AG09309 (cell line): Measurements from ENCODE around the gene ADNP2.
"Not testable (repeated sequence)": the region's sequence is repeated elsewhere in the genome, so short reads cannot be mapped to it uniquely, and the experiment has no call there.

Source experiments
- DNase-seq: peaks from one replicate; pipeline ENCODE4 v3.0.0-alpha.2; 2010; ENCODE audit warnings: low read depth
- H3K4me3 ChIP-seq: 2 replicates; pipeline ENCODE4 v1.5.1; 2011; ENCODE audit warnings: mild to moderate bottlenecking, low read depth, low read length, moderate library complexity; ENCODE audit not compliant: control insufficient read depth
- TF ChIP-seq, protein P1 (sequence below): IDR thresholded peaks from 2 replicates; pipeline ENCODE4 v1.5.1; 2011; ENCODE audit warnings: mild to moderate bottlenecking, low read depth, low read length, inconsistent platforms; ENCODE audit not compliant: insufficient read depth, control insufficient read depth; ENCODE audit errors: missing control alignments

Gene ADNP2

DNA sequence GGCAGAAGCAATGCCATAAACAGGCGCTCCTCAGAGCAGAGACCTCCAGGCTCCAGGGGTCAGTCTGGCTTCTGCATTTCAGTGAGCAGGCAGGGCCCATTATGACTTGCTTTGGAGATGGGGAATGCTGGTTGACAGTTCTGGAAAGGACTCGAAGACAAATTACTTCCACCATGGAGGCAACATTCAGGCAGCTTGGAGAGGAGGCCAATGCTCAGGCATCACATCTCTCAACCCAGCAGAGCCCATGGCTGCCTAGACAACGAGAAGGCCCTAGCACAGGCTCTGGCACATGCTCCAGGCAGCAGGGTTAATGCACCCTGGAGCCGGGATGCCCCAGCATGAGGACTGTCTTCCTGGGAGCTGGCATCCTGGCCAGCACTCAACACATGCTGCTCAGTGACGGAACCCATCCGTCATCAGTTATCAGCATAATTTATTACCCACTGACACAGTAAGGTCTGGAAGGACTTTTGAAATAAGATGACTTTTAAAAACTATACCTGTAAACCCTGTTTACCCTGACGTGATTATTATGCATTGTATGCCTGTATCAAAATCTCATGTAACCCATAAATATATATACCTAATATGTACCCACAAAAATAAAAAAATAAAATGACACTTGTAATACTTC is 52.8 kb downstream of the ADNP2 start:
- TF ChIP-seq, protein P1, sequence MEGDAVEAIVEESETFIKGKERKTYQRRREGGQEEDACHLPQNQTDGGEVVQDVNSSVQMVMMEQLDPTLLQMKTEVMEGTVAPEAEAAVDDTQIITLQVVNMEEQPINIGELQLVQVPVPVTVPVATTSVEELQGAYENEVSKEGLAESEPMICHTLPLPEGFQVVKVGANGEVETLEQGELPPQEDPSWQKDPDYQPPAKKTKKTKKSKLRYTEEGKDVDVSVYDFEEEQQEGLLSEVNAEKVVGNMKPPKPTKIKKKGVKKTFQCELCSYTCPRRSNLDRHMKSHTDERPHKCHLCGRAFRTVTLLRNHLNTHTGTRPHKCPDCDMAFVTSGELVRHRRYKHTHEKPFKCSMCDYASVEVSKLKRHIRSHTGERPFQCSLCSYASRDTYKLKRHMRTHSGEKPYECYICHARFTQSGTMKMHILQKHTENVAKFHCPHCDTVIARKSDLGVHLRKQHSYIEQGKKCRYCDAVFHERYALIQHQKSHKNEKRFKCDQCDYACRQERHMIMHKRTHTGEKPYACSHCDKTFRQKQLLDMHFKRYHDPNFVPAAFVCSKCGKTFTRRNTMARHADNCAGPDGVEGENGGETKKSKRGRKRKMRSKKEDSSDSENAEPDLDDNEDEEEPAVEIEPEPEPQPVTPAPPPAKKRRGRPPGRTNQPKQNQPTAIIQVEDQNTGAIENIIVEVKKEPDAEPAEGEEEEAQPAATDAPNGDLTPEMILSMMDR = no peak
- no peak overlapping the region for H3K4me3 ChIP-seq
- no peak for DNase-seq

DNA sequence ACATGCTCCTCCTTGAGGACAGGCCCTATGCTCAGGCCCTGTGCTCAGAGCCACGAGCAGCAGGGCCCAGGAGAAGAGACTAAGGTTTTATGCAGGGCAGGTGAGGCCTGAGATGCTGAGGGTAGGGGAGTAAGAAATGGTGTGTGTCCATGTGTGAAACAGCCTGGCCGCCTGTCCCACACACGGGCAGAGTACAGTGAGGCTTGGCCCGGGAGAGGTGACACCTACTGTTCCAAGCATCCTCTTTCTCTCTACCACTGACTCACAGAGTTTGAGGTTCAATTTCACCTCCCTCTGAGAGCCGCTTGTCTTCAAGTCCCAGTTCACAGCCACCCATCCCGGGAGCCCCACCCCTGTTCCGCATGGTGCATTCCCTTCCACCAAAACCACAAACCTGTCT is 54.1 kb downstream of the ADNP2 start:
- TF ChIP-seq, protein P1 = no peak
- DNase-seq = no peak
- no peak overlapping the region for H3K4me3 ChIP-seq

DNA sequence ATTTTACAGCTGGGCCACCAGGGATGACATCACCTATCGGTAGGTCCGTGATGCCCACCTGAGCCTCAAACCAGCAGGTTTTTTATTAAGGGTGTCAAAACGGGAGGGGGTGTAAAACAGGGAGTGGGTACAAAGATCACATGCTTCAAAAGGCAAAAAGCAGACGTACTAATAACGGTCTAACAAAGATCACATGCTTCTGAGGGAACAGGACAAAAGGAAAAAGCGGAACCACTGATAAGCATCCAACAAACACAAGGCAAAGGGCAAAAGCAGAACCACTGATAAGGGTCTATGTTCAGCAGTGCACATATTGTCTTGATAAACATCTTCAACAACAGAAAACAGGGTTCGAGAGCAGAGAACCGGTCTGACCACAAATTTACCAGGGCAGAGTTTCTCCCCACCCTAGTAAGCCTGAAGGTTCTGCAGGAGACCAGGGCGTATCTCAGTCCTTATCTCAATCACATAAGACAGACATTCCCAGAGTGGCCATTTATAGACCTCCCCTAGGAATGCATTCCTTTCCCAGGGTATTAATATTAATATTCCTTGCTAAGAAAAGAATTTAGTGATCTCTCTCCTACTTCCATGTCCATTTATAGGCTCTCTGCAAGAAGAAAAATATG is 55.8 kb downstream of the ADNP2 start:
- DNase-seq, H3K4me3 ChIP-seq: not testable (repeated sequence)

DNA sequence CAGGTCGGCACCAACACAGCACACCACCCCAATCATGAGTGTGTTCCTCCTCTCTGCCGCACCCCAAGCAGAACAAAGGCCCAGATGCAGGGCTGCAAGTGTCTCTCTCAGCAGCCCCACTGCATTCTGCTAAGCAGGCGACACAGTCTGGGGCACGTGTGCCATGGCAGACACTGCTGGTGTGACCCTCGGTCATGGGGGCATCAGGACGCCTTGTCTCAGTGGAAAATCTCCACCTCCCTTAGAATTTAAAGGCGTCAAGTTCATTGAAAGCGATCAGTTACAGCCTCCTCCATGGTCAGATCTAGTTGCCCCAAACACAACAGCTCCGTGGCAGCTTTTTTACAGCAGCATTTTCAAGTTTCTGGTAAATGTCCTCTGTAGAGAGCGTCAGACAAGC is 57.2 kb downstream of the ADNP2 start:
- TF ChIP-seq, protein P1 = no peak
- H3K4me3 ChIP-seq = no peak overlapping the region
- DNase-seq = no peak

DNA sequence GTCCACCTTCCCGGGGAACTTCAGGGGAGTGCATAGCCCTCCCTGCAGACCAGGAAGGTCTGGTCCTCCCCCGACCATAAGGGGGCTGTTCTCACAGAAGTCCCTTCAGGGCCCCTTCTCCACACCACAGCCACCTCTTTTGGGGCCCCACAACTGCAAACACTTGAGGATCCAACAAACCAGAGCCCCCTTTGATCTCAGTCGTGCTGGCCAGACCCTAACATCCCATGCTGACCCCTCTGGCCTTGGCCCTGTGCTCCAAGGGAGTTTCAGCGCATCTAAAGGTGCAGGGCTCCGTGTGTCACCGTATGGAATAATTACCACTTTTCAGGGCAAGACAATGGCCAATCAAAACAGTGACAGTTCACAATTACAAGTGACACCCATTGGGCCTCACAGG is 57.7 kb downstream of the ADNP2 start:
- no peak overlapping the region for H3K4me3 ChIP-seq
- DNase-seq = no peak
- TF ChIP-seq, protein P1 = no peak

DNA sequence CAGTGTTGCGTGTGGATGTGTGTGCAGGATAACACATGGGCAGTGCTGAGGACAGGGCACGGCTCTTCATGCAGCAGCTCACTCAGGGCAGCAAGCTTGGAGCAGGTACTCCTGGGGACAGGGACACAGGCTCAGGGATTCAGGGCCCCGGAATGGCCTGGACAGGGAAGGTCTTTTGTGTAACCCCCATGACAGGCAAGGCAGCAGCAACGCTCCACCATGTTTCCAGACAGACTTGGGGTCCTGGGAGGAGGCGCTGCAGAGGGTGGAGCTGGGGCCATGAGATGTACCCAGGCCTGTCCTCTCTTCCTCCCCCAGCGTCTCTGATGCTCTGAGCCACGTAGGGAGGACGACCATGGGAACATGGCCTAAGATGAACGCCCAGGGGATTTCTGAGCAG is 58.3 kb downstream of the ADNP2 start:
- DNase-seq = no peak
- H3K4me3 ChIP-seq = no peak overlapping the region
- TF ChIP-seq, protein P1 = no peak

DNA sequence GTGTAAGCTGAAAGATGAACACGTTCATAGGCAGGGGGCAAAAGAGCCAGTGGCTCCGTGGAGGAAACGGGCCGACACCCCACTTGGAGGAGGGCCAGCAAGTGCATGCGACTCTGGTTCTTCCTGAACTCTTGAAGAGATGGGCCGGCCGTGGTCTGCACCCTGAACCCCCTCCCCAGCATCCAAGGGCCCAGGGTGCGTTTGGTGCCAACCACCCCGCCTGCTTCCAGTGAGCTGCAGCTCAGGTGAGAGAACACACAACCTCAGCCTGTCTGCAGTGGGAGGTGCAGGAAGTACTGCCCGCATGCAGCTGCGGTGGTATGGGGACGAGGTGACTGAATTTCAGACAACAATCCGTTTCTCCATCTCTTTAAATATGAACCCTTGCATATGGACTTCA is 58.9 kb downstream of the ADNP2 start:
- H3K4me3 ChIP-seq = no peak overlapping the region
- no peak for DNase-seq
- TF ChIP-seq, protein P1 = no peak
